Keratinocyte (primary cell): ENCODE data around the gene TBC1D5.

ENCODE experiments used
- EZH2 ChIP-seq: IDR thresholded peaks from one replicate; pipeline ENCODE4 v1.6.1; 2012; ENCODE audit warnings: inconsistent platforms, mild to moderate bottlenecking, low read length, moderate library complexity
- TF ChIP-seq, protein P1 (sequence below), 3 experiments: IDR thresholded peaks in 1 of 3; conservative IDR thresholded peaks in 1 of 3; optimal IDR thresholded peaks in 1 of 3; 2 replicates in 2 of 3; 3 replicates in 1 of 3; pipeline versions ENCODE3 to v1.5.1; 2011; ENCODE audit warnings: low read length in 3 of 3, mild to moderate bottlenecking in 3 of 3, moderate library complexity in 2 of 3, control low read depth in 1 of 3, inconsistent platforms in 1 of 3; ENCODE audit not compliant: insufficient read depth in 2 of 3; ENCODE audit errors: extremely low read depth in 1 of 3

DNA sequence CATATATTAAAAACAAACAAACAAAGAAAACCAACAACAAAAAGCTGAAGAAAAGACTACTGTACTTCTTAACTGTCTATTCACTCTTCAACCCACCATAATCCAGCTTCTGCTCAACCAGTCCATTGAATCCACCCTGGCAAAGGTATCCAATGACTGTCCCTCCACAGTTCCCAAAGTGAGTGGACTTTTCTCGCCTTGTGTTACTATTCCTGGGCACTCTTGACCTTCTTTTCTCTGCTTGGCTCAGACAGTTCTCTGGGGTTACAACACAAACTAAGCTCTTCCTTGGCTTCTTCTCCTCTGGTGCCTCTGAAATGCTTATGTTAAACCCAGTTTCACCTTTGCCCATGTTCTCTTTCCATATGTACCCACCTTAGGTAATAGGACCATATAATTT is 437.5 kb downstream of the TBC1D5 start:
- TF ChIP-seq, protein P1, sequence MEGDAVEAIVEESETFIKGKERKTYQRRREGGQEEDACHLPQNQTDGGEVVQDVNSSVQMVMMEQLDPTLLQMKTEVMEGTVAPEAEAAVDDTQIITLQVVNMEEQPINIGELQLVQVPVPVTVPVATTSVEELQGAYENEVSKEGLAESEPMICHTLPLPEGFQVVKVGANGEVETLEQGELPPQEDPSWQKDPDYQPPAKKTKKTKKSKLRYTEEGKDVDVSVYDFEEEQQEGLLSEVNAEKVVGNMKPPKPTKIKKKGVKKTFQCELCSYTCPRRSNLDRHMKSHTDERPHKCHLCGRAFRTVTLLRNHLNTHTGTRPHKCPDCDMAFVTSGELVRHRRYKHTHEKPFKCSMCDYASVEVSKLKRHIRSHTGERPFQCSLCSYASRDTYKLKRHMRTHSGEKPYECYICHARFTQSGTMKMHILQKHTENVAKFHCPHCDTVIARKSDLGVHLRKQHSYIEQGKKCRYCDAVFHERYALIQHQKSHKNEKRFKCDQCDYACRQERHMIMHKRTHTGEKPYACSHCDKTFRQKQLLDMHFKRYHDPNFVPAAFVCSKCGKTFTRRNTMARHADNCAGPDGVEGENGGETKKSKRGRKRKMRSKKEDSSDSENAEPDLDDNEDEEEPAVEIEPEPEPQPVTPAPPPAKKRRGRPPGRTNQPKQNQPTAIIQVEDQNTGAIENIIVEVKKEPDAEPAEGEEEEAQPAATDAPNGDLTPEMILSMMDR (optimal IDR thresholded peaks at IDR 0.05 in 1 of 3, IDR thresholded peaks at IDR 0.05 in 1 of 3, conservative IDR thresholded peaks at IDR 0.05 in 1 of 3; ENCODE audit: extremely low read depth in 1 of 3, insufficient read depth in 2 of 3, low read length in 3 of 3), result no peak
- no peak for TF ChIP-seq EZH2
